Urinary bladder (tissue), 4 donors: ENCODE data around the gene LAG3. TPM values are rescaled to one million over a fixed set of nuclear protein-coding genes. Genes with fewer than 3 reads are reported as not detected.
A peak's percentile ranks its signal among the peaks of the same experiment; 100 is the strongest.

ENCODE experiments used
- DNase-seq: peaks from one replicate; pipeline ENCODE4 v3.0.0-alpha.2; 2015; ENCODE audit errors: extremely low spot score
- H3K27ac ChIP-seq: one replicate; pipeline ENCODE4 v1.5.1; 2013; ENCODE audit warnings: low read depth, mild to moderate bottlenecking, moderate library complexity
- H3K36me3 ChIP-seq: one replicate; pipeline ENCODE4 v1.6.1; 2013; ENCODE audit warnings: mild to moderate bottlenecking, moderate library complexity; ENCODE audit not compliant: insufficient read depth
- H3K4me1 ChIP-seq: one replicate; pipeline ENCODE4 v1.6.1; 2013; ENCODE audit warnings: mild to moderate bottlenecking, moderate library complexity; ENCODE audit not compliant: insufficient read depth
- H3K4me3 ChIP-seq: one replicate; pipeline ENCODE4 v1.5.1; 2013; ENCODE audit warnings: low read depth, low read length
- WGBS: extraction: QIAGEN DNeasy Blood & Tissue Kit; methylation state at CpG from one replicate; pipeline ENCODE4 v1.1.7; 2013; 5-methylcytosine and 5-hydroxymethylcytosine counted together
- polyA plus RNA-seq: library from polyadenylated mRNA; stranded (reverse); fragments of 200-250 nt; gene quantifications from one replicate; pipeline ENCODE4 v1.2.3, GENCODE V29; 2013
- total RNA-seq: library from RNA; depleted of rRNA; stranded (reverse); fragments of >200 nt; gene quantifications from one replicate; pipeline ENCODE4 v1.2.3, GENCODE V29; 2014
- donor health status: healthy with polysubstance abuse.
- donor health status: healthy.

Gene LAG3
- total and polyA plus RNA-seq, 2 donors = 0.21 to 1.6 TPM

GRCh38 chr12:6771509-6772330 lies 600 bp upstream of the LAG3 start:
- no peak for DNase-seq
- WGBS = 79% methylated on average over 12 of the region's 12 CpGs
- H3K27ac ChIP-seq = no peak overlapping the region
- no peak overlapping the region for H3K4me3 ChIP-seq
- no peaks in the 10 kb centered on the region for H3K4me1 ChIP-seq
- no peaks in the 10 kb centered on the region for H3K36me3 ChIP-seq

DNA sequence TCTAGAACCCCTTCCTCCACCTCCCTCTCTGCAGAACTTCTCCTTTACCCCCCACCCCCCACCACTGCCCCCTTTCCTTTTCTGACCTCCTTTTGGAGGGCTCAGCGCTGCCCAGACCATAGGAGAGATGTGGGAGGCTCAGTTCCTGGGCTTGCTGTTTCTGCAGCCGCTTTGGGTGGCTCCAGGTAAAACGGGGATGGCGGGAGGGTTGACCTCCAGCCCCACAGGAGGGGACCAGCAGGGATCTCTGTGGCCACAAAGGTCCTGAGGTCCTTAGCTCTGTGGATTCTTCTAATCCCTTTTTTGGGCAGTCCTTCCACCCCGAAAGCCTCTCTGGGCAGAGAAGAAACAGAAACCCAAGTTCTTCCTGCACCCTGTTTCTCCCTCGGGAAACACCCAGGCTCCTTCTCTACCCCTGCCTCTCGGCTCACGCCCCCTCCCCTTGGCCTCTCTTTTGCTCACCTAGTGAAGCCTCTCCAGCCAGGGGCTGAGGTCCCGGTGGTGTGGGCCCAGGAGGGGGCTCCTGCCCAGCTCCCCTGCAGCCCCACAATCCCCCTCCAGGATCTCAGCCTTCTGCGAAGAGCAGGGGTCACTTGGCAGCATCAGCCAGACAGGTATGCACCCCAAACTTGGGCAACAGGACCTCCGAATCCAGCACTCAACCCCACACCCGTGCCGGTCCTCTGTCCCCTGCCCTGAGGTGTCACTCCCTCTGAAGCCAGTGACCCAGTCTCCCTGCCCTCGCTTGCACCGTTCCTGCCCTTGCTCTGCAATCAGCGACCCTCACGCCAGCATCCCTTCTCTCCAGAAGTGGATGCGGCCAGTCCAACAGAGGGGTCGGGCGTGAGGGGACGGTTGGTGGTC lies 638 bp downstream of the LAG3 start:
- no peaks in the 10 kb centered on the region for H3K4me1 ChIP-seq
- no peak overlapping the region for H3K27ac ChIP-seq
- DNase-seq = no peak
- peak overlapping the region; percentile 38 for H3K4me3 ChIP-seq
- WGBS = 71% methylated on average over 21 of the region's 21 CpGs
- H3K36me3 ChIP-seq = no peaks in the 10 kb centered on the region

GRCh38 chr12:6773590-6774351 lies 1.5 kb downstream of the LAG3 start:
- Histone ChIP-seq H3K4me1 (no peaks in the 10 kb centered on the region), H3K27ac (no peak overlapping the region), H3K36me3 (no peaks in the 10 kb centered on the region), H3K4me3 (peak overlapping the region; percentile 38)
- 21% methylated on average over 60 of the region's 60 CpGs for WGBS
- no peak for DNase-seq

- no peak overlapping the region for H3K4me3 ChIP-seq
- no peak overlapping the region for H3K27ac ChIP-seq
- H3K4me1 ChIP-seq = no peaks in the 10 kb centered on the region
- DNase-seq = no peak
- H3K36me3 ChIP-seq = no peaks in the 10 kb centered on the region
- 85% methylated on average over 15 of the region's 15 CpGs for WGBS
These were observed 2.3 kb downstream of the LAG3 start for GRCh38 chr12:6774499-6775062.

- no peaks in the 10 kb centered on the region for H3K4me1 ChIP-seq
- 87% methylated on average over 16 of the region's 16 CpGs for WGBS
- H3K36me3 ChIP-seq = no peaks in the 10 kb centered on the region
- no peak for DNase-seq
- H3K4me3 ChIP-seq = no peak overlapping the region
- H3K27ac ChIP-seq = no peak overlapping the region
These were observed 3.2 kb downstream of the LAG3 start for GRCh38 chr12:6775185-6776174.

GRCh38 chr12:6777386-6777785 lies 5.1 kb downstream of the LAG3 start:
- no peak overlapping the region for H3K4me3 ChIP-seq
- no peak overlapping the region for H3K27ac ChIP-seq
- no peak for DNase-seq
- H3K36me3 ChIP-seq = no peaks in the 10 kb centered on the region
- H3K4me1 ChIP-seq = no peaks in the 10 kb centered on the region
- WGBS = 94% methylated on average over 5 of the region's 5 CpGs

- DNase-seq = no peak
- WGBS = 17% methylated on average over 14 of the region's 14 CpGs
- no peaks in the 10 kb centered on the region for H3K36me3 ChIP-seq
- H3K27ac ChIP-seq = peak overlapping the region; percentile 28
- H3K4me3 ChIP-seq = no peak overlapping the region
- H3K4me1 ChIP-seq = no peaks in the 10 kb centered on the region
These were observed 5.9 kb downstream of the LAG3 start for GRCh38 chr12:6778217-6778573.

DNA sequence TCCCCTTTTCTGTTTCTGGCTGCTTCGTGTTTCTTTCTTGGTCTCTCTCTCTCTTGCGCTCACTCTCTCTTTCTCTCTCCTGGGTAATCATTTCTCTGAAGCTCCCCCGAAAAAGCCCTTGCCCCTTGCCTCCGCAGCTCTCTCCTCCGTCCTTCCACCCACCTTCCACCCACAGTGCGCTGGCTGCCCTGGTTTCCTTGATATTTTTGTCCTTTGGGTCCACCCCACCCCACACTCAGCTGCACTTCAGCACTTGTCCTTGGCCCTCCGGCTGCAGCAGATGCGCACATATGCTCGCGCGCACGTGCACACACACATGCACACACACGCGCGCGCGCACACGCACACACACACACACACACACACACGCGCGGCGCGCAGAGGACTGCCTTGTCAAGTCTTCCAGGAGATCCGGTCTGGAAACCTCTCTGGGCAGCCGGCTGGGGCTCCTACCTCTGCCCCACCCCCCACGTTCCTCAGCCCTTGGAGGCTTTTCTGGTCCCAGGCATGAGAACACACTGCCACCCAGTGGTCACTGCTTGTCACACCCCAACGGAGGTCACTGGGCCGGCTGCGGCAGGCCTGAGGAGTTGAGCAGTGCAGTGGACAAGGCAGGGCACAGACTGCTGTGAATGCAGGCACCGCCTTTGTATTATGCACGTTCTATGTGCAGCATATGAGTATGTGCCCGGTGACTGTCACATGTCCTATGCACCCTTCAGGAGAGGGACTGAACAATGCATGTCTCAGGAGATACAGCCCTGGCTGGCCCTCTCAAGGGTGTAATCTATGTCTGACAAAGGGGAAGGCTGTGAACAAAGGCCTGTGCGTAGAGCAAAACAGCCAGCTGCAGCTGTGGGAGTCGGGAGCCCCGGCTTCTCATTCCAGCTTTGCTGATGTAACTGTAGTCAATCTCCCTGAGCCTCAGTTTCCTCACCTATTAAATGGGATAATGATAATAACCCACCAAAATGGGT lies 6.5 kb downstream of the LAG3 start:
- H3K36me3 ChIP-seq = no peaks in the 10 kb centered on the region
- peak; percentile 92 for DNase-seq
- peak overlapping the region; percentile 6 for H3K4me3 ChIP-seq
- H3K27ac ChIP-seq = peak overlapping the region; percentile 28
- WGBS = 3% methylated on average over 35 of the region's 35 CpGs
- no peaks in the 10 kb centered on the region for H3K4me1 ChIP-seq

DNA sequence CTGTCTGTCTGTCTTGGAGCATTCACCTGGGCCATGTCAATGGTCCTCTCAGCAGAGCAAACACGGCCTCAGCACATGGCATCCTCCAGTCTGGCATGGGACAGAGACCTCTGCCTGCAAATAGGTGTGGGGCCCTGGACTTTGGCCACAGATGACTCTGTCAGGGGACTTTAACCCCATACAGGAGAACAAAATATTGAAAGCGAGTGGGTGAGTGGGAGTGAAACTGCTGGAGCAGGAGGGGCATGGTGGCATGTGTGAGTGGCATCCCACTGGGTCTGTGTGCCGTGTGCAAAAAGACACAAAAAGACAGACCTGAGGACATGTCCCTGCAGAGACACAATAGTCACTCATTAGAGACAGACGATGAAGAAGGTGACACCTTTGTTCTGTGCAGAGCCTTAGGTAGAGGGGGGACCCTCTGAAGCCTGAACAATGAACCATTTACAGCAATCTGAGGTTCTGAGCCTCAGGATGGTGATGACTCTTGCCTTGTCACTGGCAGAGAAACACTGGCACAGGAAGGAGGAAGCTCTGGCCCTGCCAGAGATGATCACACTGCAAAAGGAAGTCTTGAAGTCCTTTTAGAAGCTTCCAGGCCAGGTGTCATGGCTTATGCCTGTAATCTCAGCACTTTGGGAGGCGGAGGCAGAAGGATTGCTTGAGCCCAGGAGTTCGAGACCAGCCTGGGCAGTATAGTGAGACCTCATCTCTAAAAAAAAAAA lies 7.5 kb downstream of the LAG3 start:
- no peak for DNase-seq
- Histone ChIP-seq H3K27ac (no peak overlapping the region), H3K36me3 (no peaks in the 10 kb centered on the region), H3K4me1 (no peaks in the 10 kb centered on the region), H3K4me3 (no peak overlapping the region)
- WGBS = 88% methylated on average over 6 of the region's 6 CpGs

- H3K27ac ChIP-seq = no peak overlapping the region
- WGBS = 85% methylated on average over 6 of the region's 6 CpGs
These were observed 8.3 kb downstream of the LAG3 start for GRCh38 chr12:6780573-6780972.

GRCh38 chr12:6782119-6782518 lies 9.8 kb downstream of the LAG3 start:
- 70% methylated on average over 6 of the region's 6 CpGs for WGBS
- Histone ChIP-seq H3K4me1 (no peaks in the 10 kb centered on the region), H3K36me3 (no peaks in the 10 kb centered on the region), H3K27ac (no peak overlapping the region), H3K4me3 (no peak overlapping the region)
- DNase-seq = no peak

More at GRCh38 chr12:6780573-6780972, 8.3 kb downstream of the LAG3 start:
- DNase-seq = no peak
- no peaks in the 10 kb centered on the region for H3K36me3 ChIP-seq
- no peaks in the 10 kb centered on the region for H3K4me1 ChIP-seq
- H3K4me3 ChIP-seq = no peak overlapping the region
